Left forelimb (tissue), 1 donor: ENCODE results near the gene IP6K3.

Experiments
- DNase-seq: peaks from one replicate; pipeline ENCODE4 v3.0.0-alpha.2; 2018; ENCODE audit warnings: low spot score

Gene IP6K3

DNA sequence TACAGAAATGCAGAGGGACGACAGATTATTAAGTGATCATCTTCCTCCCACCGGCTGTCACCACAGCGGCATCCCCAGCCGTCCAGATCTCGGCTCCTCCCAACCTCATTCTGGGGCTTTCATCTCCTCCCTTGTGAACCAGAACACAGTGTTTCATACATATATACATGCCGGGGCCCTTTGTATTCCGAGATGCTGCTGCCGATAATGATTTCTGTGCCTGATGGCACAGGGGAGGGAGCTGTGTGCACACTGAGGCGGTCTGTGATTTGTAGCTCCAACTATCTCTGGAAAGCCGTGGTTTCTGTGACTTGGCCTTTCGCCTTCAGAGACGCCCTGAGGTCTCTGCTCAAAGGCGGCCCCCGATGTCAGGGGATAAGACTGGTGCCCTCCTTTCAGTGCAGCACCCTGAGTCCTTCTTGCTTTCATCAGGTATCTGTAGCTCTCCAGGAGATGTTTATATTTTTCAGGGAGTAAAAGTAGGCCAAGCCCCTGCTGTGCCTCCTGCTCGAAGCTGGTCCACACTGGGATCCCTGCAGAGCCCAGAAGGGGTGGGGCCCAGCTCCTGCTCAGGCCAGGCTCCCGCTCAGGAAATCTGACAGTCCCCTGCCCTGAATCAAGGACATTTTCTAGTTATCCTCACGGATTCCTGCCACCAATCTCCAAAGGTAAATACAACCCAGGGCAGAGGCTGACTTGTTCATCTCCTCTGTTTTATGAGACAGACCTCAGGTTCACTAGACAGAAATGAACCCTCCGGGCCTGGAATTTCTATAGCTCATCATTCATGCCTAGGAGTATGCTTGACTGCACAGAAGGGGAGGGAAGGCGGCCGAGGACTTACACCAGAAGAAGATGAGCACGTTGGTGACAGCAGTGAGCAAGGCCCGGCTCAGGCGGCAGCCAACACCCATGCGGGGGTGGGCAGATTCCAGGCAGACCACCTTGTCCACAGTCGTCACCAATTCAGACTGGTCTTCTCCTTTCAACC lies 31.0 kb upstream of the IP6K3 start:
- no peak for DNase-seq

DNA sequence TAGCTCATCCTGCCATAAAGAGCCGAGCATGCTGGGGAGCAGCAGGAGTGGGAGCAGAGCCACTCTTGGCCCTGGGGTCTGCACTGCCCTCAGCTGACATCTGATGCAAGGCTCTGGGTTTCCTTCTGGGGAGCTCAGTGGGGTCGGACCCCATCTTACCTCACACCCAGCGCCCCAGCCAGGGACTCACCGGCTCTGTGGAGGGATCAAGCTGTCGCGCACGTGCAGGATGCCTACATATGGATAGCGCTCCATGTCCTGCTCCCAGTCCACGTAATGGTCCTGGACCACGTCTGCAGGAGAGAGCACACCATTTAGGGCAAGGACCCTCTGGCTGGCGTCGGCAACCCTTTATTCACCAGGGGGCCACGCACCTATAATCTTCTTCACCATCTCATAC lies 30.1 kb upstream of the IP6K3 start:
- DNase-seq = no peak

DNA sequence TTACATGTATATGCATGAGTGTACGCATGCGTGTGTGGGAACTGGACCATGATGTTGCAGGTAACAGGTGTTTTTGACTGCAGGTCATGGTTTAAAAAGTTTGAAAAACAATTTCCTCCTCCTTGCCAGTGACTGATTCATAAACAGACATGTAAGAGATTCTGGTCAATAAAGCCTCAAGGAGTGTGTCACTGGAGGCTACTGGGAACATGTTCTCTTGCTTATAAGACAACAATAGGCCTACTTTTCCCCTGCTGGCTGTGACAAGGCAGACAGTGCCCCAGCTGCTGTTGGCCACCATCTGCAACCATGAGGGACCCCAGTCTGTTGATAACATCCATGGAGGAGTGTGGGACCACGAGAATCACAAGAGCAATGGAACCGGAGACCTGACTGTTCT lies 29.5 kb upstream of the IP6K3 start:
- DNase-seq = no peak

DNA sequence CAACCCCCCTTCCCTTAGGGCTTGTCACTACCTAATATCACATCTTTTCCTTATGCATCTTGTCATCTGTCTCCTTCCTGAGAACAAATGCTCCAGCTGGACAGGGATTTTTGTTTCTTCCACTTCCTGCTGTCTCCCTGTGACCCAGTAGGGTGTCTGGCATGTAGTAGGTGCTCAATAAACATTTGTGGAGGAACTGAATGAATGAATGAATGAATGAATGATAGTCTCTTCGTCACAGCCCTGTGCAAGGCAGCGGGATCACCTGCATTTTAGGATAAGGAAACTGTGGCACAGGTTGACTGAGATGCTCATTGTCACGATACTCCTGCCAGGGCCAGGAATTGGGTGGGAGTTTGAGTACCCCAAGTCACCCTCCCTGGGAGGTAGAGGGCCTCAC lies 28.1 kb upstream of the IP6K3 start:
- DNase-seq = no peak

DNA sequence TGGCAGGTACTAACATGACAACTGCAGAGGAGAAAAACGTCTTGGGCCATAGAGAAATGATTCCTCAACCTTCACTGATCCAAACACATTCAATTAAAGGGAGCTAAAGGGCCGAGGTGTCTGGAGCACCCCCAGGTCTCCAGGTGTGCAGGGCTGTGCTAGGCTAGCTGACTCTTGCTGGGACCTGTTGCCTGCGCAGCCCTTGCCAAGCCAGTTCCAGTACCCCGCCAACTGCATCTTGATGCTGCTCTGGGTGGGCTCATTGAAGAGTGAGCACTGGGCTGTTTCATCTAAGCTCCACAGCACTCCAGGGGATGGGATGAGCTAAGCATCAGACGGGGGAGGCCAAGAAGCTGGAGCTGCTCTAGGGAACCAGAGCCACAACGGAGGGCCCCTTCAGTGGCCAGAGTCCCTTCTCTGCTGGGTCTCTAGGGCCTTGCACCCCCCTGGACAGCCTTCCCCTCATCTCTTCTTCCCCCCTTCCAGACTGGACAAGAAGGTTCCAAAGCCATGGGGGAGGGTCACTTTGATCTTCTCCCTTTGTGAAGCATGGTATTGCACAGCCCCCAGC lies 26.3 kb upstream of the IP6K3 start:
- no peak for DNase-seq

DNA sequence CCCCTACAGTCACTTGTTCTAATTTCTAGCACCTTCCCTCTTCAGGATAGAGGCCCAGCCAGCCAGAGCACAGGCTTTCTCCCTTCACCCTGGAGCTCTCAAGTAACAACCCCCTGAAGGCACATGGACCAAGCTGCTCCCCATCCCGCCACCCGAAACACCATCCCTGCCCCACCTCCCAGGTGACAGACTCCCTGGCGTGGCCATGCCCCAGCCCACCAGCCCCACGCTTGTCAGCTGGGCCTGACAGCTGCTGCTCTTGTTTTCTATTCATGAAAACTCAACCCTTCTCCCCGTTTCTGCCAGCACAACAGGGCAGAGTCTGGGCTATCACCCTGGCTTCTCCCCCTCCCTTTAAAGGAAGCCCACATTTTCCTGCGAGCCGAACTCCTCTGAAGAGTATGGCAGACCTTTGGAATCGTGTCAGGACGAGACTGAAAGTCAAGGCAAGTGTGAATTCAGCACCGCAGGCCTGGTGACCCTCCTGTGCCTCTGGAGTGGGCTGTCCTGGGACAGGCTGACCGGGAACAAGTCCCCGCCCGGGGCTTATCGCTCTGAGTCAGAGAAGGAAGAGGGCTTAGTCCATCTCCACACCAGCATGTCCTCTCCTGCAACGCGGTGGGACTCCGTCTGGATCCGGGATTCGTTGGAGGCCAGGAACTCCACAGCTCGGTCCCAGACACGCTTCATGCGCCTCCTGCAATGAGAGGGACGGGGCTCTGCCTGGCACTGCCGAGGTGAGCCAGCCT lies 25.6 kb upstream of the IP6K3 start:
- DNase-seq = no peak

DNA sequence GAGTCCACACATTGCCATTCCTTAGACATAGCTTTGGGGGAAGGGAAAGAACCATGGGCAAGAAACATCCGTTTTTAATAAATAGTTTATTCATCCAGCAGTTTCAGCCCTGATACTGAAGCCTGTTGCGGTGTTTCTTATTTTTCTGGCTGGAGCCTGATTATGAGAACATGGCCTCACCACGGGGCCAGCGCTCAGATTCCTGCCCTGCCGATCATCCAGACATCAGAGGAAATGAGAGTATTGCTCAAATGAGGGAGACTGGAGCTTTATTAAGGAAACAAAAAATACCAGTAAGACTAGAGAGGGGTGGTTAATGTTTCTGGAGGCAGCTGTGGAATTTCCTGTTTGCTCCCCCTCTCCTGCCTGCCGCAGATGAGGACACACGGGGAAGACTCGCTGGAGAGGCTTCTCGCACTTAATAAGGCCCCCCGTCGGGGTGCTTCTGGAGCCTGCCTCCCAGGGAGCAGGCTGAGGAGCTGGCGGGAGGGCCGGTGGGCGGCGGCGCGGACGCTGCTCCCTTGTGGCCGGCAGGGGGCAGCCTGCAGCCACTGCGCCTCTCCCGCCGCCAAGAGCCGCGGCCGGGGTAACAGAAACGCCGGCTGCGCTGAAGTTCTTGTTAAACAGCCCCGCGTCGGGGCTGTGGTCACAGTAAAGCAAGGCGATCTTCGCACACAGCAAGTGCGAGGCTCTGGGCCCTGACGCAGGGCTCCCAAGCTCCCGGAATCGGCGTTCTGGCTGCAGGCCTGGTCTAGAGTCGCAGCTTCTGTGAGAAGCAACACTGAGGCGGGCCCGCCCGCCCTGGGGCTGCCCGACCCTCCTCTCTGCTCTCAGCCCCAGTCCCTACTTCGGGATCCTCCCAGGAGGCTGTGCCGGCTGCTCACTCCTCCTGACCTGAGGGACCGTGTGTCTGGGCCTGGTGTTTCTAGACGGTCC lies 24.7 kb upstream of the IP6K3 start:
- DNase-seq = peak; percentile 86

DNA sequence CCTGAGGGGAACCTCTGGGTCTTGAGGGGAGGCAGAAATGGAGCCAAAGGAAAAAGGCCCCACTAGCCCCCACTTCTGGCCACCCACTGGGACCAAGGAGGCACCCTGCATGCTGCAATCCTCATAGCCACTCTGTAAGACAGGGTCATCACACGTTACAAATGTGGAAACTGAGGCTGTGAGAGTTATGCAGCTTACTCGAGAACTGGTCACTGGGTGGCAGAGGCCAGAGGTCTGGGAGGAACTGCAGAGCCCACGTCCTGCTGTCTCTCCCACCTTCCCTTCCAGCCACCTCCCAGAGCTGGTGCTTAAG lies 24.1 kb upstream of the IP6K3 start:
- no peak for DNase-seq

DNA sequence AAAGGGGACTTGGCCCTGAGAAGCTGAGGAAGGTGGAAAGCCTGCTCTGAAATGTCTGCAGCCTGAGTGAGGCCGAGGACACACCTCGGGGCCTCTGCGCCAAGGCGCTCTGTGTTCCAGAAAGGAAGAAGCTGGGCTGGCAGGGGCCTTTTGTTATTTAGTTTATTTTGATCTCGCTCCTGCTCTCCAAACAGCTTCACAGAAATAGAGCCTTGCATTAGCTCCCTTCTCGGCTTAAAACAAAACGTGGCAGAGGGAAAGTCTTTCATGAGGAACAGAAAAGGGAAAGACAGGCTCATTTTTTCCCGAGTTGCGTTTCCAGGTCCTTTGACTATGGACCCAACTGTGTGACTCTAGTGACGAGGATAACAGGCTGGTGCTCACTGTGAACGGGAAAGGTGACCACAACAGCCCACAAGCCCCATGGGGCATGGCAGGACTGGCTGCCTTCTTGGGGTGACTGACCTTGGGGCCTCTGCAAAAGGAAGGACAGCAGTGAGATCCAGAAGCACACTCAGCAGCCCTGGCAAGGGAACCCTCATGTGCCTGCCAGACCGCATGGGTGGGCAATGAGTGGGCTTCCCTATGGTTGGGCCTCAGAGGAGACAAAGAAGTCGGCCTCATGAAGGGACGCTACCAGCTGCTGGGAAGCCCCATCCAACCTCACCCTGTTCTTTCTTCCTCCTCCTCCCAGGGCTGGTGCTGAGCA lies 23.6 kb upstream of the IP6K3 start:
- no peak for DNase-seq

DNA sequence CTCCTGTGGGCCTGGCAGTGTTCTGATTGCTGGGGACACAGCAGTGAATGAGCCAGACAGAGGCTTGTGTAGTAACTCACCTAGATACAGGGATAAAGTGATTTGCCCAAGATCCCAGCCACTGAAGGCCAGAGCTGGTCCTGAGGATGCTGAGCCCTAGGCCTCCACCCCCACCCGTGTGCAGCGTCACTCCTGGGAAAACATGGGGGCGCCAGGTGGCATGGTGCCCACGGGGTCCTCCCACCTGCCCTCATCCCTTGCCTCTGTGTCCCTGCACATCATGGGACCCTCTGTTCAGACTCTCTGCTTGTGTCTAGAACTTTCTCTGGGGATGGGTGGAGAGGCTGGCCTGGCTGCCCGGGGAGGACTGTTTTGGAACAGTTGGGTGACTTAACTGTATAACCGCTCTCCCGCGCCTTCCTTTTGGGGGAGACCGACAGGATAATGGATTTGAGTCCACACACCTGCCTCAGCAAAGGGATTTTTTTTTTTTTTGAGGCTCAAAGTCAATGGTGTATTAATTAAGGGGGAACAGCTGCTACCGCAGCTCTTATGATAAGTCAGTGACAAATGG lies 22.6 kb upstream of the IP6K3 start:
- no peak for DNase-seq

DNA sequence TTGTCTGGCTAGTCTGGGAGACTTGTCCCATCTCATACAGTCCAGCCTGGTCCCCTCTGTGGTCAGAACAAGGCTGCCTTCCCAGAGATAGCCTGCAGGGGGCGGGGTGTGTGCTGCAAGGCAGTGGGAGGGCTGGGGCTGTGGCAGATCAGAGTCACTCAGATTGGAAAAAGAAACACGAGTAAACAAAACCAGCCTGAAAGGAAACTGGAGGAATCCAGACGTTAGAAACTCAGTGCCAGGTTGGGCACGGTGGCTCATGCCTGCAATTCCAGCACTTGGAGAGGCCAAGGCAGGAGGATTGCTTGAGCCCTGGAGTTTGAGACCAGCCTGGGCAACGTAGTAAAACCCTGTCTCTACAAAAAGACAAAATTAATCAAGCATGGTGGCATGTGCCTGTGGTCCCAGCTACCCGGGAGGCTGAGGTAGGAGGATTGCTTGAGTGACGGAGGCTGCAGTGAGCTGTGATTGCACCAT lies 22.0 kb upstream of the IP6K3 start:
- no peak for DNase-seq

DNA sequence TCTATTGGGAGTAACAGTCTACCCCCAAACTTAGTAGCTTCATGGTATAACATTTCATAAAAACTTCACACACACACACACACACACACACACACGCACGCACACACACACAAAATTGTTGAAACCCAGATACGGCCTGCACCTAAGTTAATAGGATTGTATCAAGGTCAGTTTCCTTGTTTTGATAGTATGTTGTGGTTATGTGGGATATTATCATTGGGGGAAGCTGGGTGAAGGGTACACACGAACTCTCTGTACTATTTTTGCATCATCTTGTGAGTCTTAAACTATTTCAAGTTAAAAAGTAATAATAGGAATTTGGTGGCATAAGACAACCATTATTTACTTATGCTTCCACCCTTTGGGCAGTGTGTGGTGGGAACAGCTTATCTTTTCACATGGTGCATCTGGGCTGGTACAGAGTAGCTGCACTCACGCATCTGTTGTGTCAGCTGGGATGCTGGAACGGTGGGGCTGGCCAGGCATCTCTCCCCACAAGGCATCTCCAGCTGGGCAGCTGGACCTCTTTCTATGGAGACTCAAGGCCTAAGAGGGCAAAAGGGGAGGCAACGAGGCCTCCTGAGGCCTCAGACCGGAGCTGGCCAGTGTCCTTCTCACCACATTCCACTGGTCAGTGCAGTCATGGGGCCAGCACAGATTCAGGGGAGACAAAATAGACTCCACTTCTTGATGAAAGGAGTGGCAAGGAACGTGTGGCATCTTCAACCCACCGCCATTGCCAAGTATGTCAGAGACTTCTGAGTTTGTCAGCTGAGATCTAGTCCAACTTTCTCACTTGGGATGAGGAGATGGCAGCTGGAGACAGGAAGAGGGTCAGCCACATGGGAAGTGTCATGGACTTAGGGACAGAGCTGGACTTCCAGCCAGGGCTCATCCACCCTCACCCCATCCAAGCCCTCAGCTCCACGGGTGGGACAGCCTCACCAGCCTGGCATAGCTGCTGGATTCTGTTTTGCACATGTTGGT lies 20.5 kb upstream of the IP6K3 start:
- DNase-seq = no peak

DNA sequence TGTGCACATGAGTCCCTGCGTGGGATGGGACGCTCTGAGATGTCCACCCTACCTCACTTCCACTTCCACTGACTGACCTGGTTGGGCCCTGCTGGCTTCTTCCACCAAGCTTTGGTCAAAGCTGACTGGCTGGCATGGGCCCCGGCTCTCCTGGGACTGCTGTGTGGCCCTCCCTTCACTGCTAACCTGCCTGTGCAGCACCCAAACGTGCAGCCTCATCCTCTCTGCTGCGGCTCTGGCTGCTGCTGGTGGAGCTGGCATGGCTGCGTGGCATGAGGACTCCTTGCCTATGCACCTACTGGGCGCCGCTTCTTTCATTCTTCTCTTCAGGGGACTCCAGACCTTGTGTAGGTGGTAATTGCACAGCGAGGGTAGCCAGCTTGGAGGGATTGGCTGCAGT lies 18.7 kb upstream of the IP6K3 start:
- DNase-seq = no peak

DNA sequence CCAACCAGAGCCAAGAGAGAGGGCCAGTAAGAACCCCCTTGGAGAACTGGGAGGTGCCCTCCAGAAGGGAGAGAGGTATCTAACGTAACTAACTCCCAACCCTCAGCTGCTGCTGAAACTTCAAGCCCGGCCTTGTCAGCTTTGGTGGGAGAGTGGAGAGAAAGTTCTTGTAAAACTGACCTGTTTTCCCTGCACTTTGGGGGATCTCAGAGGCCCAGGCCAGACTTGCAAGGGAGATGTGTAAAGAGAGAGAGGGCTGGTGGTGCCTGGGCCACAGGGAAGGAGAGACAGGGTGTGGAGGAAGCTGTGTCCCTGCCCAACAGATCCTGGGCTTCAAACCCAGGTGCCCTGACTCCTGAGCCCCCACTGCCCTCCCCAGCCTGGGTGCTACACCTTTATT lies 17.3 kb upstream of the IP6K3 start:
- no peak for DNase-seq

DNA sequence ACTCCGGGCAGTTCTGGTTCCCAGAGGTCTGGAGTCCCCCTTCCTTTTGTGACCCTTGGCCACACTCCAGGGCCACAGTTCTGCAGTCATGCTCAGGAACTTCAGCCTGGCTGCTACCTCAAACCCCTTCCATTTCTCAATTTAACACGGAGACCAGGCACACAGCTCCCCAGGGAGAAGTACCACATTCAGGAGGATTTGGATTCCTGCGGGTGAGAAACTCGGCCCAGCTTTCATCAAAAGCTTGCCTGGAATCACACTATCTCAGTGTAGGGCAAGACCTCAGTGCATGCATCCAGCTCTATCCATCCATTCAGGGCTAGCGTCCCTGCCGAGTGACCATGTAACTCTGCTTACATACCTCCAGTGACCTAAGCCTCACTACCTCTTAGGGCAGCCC lies 16.8 kb upstream of the IP6K3 start:
- DNase-seq = no peak

DNA sequence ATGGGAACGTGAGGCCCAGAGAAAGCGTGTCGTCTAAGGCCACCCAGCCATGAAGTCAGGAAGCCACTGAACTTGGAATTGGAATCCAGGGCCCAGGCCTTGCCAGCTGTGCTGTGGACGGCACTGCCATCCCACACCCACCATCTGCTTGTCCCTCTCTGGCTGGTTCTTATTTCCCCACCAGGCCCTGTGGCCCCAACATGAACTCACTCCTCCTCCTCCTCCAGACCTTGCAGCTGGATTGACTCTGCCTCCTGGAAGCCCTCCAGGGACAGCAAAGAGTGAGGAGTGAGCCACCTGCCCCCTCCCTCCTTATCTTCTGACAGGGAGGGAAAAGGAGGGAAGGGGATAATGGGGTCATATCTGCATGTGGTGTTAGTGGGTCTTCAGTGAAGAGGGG lies 16.0 kb upstream of the IP6K3 start:
- DNase-seq = no peak

DNA sequence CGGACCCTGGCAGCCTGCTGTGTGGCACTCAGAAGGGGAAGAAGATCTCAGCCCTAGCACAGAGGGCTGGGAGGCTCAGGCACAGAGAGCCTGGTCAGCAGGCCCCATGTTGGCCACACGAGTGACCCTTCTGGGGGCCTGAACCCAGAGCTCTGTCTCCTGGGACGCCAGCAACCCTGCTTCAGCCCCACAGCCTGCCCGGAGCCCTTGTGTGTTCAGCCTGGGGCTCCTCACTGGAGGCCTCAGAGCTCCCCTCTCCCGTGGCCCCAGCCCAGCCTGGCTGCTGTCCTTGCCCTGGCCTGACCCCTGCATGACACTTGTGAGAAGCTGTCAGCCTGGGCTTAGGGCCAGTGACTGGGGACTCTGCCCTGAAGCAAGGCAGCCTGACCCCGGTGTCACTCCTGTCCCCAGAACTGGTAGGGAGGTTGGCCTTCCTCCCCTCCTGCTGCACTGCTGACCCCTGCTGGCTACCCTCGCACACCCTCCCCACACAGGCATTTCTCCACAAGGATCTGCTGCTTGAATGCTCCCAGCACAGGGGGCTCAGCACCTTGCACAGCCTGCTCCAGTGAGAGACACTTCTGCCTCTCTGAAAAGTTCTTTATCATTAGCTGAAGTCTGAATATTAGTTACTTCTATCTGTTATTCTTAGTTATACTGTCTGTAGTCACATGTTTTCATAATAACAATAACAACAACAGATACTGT lies 15.4 kb upstream of the IP6K3 start:
- no peak for DNase-seq

DNA sequence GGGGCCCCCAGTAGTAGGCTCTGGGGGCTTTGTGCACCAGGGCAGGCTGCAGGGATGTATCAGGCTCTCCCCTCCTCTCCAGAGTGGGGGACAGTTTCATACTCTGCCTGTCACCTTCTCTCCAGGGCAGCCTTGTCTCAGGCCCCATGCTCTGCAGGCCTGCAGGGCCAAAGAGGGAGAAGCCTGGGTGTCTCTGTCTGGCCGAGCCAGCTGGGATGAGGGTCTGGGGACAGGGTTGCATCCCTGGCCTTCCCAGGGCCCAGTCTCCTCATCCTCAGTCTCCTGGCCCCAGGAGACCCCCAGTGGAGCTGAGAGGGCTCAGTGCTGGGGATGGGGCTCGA lies 14.8 kb upstream of the IP6K3 start:
- DNase-seq = no peak
